Immature natural killer cell (primary cell): ENCODE data around the gene ALS2CL. TPM values are rescaled to one million over a fixed set of nuclear protein-coding genes. Genes with fewer than 3 reads are reported as not detected.

Experiments
- DNase-seq, 3 donors: peaks; one replicate each; pipeline ENCODE4 v3.0.0; 2022; ENCODE audit warnings: mixed read lengths in 1 of 3
- H3K27ac Mint-ChIP-seq, 6 donors: one replicate each; pipeline ENCODE4 v1.8.0; 2020; ENCODE audit warnings: mixed read lengths in 6 of 6, mild to moderate bottlenecking in 5 of 6, inconsistent platforms in 4 of 6, moderate library complexity in 3 of 6
- H3K27me3 Mint-ChIP-seq, 3 donors: one replicate each; pipeline ENCODE4 v1.8.0; 2020 to 2021; ENCODE audit warnings: low read depth in 3 of 3, mild to moderate bottlenecking in 3 of 3, mixed read lengths in 3 of 3, moderate library complexity in 3 of 3, inconsistent platforms in 1 of 3
- H3K36me3 Mint-ChIP-seq, 3 donors: one replicate each; pipeline ENCODE4 v1.8.0; 2020; ENCODE audit warnings: mixed read lengths in 3 of 3, inconsistent platforms in 2 of 3, mild to moderate bottlenecking in 2 of 3
- H3K4me1 Mint-ChIP-seq, 2 donors: one replicate each; pipeline ENCODE4 v1.8.0; 2020; ENCODE audit warnings: inconsistent platforms in 2 of 2, mild to moderate bottlenecking in 2 of 2, mixed read lengths in 2 of 2, moderate library complexity in 1 of 2
- H3K4me3 Mint-ChIP-seq, 5 donors: one replicate each; pipeline ENCODE4 v1.8.0; 2020; ENCODE audit warnings: mild to moderate bottlenecking in 5 of 5, mixed read lengths in 5 of 5, inconsistent platforms in 3 of 5, moderate library complexity in 3 of 5
- H3K9me3 Mint-ChIP-seq, 6 donors: one replicate each; pipeline ENCODE4 v1.8.0; 2020; ENCODE audit warnings: mild to moderate bottlenecking in 6 of 6, mixed read lengths in 6 of 6, inconsistent platforms in 4 of 6, moderate library complexity in 3 of 6
- polyA plus RNA-seq, 3 donors: library from polyadenylated mRNA; unstranded; fragments of 300-500 nt; fragmentation: Illumina TruSeq; gene quantifications; one replicate each; pipeline ENCODE4 v1.2.3, GENCODE V29; 2021

ALS2CL gene
- polyA plus RNA-seq, 3 donors from 2014 or later, result not detected

GRCh38 chr3:46664188-46664970 lies 29.1 kb downstream of the ALS2CL start:
- no peak for DNase-seq
- H3K4me3 Mint-ChIP-seq, result no peak overlapping the region
- no peaks in the 10 kb centered on the region for H3K9me3 Mint-ChIP-seq
- H3K4me1 Mint-ChIP-seq, result no peaks in the 10 kb centered on the region
- peaks cover 0 to 10% (median 7%) of the 10 kb centered on the region in 3 donors for H3K27me3 Mint-ChIP-seq
- no peak overlapping the region for H3K27ac Mint-ChIP-seq
- no peaks in the 10 kb centered on the region for H3K36me3 Mint-ChIP-seq

GRCh38 chr3:46663591-46664135 lies 29.8 kb downstream of the ALS2CL start:
- no peak overlapping the region for H3K27ac Mint-ChIP-seq
- no peaks in the 10 kb centered on the region for H3K4me1 Mint-ChIP-seq

GRCh38 chr3:46662771-46663551 lies 30.5 kb downstream of the ALS2CL start:
- Mint-ChIP-seq H3K36me3 (no peaks in the 10 kb centered on the region), H3K27me3 (peaks cover 0 to 10% (median 9%) of the 10 kb centered on the region in 3 donors), H3K9me3 (no peaks in the 10 kb centered on the region), H3K27ac (no peak overlapping the region), H3K4me1 (no peaks in the 10 kb centered on the region), H3K4me3 (no peak overlapping the region)
- no peak for DNase-seq

More at GRCh38 chr3:46663591-46664135, 29.8 kb downstream of the ALS2CL start:
- H3K4me3 Mint-ChIP-seq, result no peak overlapping the region
- no peak for DNase-seq
- peaks cover 0 to 10% (median 7%) of the 10 kb centered on the region in 3 donors for H3K27me3 Mint-ChIP-seq
- H3K36me3 Mint-ChIP-seq, result no peaks in the 10 kb centered on the region
- H3K9me3 Mint-ChIP-seq, result no peaks in the 10 kb centered on the region

GRCh38 chr3:46661776-46662766 lies 31.4 kb downstream of the ALS2CL start:
- no peaks in the 10 kb centered on the region for H3K36me3 Mint-ChIP-seq
- no peak overlapping the region for H3K4me3 Mint-ChIP-seq
- no peak for DNase-seq
- H3K4me1 Mint-ChIP-seq, result no peaks in the 10 kb centered on the region
- H3K27ac Mint-ChIP-seq, result no peak overlapping the region
- H3K27me3 Mint-ChIP-seq, result peaks cover 0 to 10% (median 9%) of the 10 kb centered on the region in 3 donors
- H3K9me3 Mint-ChIP-seq, result no peaks in the 10 kb centered on the region

GRCh38 chr3:46660543-46661523 lies 32.6 kb downstream of the ALS2CL start:
- H3K36me3 Mint-ChIP-seq, result no peaks in the 10 kb centered on the region
- H3K4me1 Mint-ChIP-seq, result no peaks in the 10 kb centered on the region
- no peak overlapping the region for H3K4me3 Mint-ChIP-seq
- H3K27ac Mint-ChIP-seq, result no peak overlapping the region
- H3K9me3 Mint-ChIP-seq, result no peaks in the 10 kb centered on the region
- DNase-seq, result no peak
- peaks cover 2 to 10% (median 6%) of the 10 kb centered on the region in 3 donors for H3K27me3 Mint-ChIP-seq

- no peaks in the 10 kb centered on the region for H3K4me1 Mint-ChIP-seq
- H3K4me3 Mint-ChIP-seq, result no peak overlapping the region
- DNase-seq, result no peak
- no peak overlapping the region for H3K27ac Mint-ChIP-seq
- H3K9me3 Mint-ChIP-seq, result no peaks in the 10 kb centered on the region
- H3K36me3 Mint-ChIP-seq, result no peaks in the 10 kb centered on the region
- peaks cover 5 to 10% (median 6%) of the 10 kb centered on the region in 3 donors for H3K27me3 Mint-ChIP-seq
These were observed 33.5 kb downstream of the ALS2CL start for GRCh38 chr3:46660003-46660402.

GRCh38 chr3:46659285-46659684 lies 34.2 kb downstream of the ALS2CL start:
- H3K9me3 Mint-ChIP-seq, result peaks cover 0 to 2% (median 0%) of the 10 kb centered on the region in 6 donors
- H3K36me3 Mint-ChIP-seq, result no peaks in the 10 kb centered on the region
- no peak overlapping the region for H3K27ac Mint-ChIP-seq

GRCh38 chr3:46656778-46657556 lies 36.5 kb downstream of the ALS2CL start:
- peaks cover 0 to 2% (median 0%) of the 10 kb centered on the region in 6 donors for H3K9me3 Mint-ChIP-seq

More at GRCh38 chr3:46659285-46659684, 34.2 kb downstream of the ALS2CL start:
- DNase-seq, result no peak
- Mint-ChIP-seq H3K4me1 (no peaks in the 10 kb centered on the region), H3K27me3 (peaks cover 5 to 10% (median 6%) of the 10 kb centered on the region in 3 donors), H3K4me3 (no peak overlapping the region)

GRCh38 chr3:46655271-46655670 lies 38.2 kb downstream of the ALS2CL start:
- Mint-ChIP-seq H3K4me1 (no peaks in the 10 kb centered on the region), H3K36me3 (no peaks in the 10 kb centered on the region), H3K4me3 (no peak overlapping the region), H3K27me3 (peaks cover 4 to 13% (median 6%) of the 10 kb centered on the region in 3 donors), H3K9me3 (peaks cover 0 to 2% (median 0%) of the 10 kb centered on the region in 6 donors), H3K27ac (no peak overlapping the region)
- no peak for DNase-seq

More at GRCh38 chr3:46656778-46657556, 36.5 kb downstream of the ALS2CL start:
- no peak for DNase-seq
- Mint-ChIP-seq H3K4me1 (no peaks in the 10 kb centered on the region), H3K4me3 (no peak overlapping the region), H3K36me3 (no peaks in the 10 kb centered on the region), H3K27ac (no peak overlapping the region), H3K27me3 (peaks cover 4 to 10% (median 6%) of the 10 kb centered on the region in 3 donors)

GRCh38 chr3:46651084-46651483 lies 42.4 kb downstream of the ALS2CL start:
- H3K27me3 Mint-ChIP-seq, result peaks cover 3 to 11% (median 8%) of the 10 kb centered on the region in 3 donors
- H3K27ac Mint-ChIP-seq, result no peak overlapping the region
- H3K36me3 Mint-ChIP-seq, result no peaks in the 10 kb centered on the region
- no peaks in the 10 kb centered on the region for H3K4me1 Mint-ChIP-seq
- no peak for DNase-seq
- peaks cover 0 to 5% (median 0%) of the 10 kb centered on the region in 6 donors for H3K9me3 Mint-ChIP-seq
- H3K4me3 Mint-ChIP-seq, result no peak overlapping the region

- Mint-ChIP-seq H3K36me3 (no peaks in the 10 kb centered on the region), H3K9me3 (peaks cover 0 to 3% (median 0%) of the 10 kb centered on the region in 6 donors), H3K4me1 (no peaks in the 10 kb centered on the region), H3K27ac (no peak overlapping the region), H3K4me3 (no peak overlapping the region), H3K27me3 (peaks cover 3 to 8% (median 8%) of the 10 kb centered on the region in 3 donors)
- no peak for DNase-seq
These were observed 44.0 kb downstream of the ALS2CL start for GRCh38 chr3:46649436-46649835.
